Ramos (cell line): ENCODE measurements around the gene SLC38A8.

Experiments
- in situ Hi-C: fragments of 300-500 bp; cut with MboI; formaldehyde crosslinking; loops from one replicate; pipeline ENCODE4 v1.14.3; 2022; ENCODE audit warnings: low sequenced_read_pairs; ENCODE audit not compliant: unreplicated experiment

Gene SLC38A8

GRCh38 chr16:84034516-84034915 lies 8.1 kb downstream of the SLC38A8 start:
- in situ Hi-C loops: no loop called here

DNA sequence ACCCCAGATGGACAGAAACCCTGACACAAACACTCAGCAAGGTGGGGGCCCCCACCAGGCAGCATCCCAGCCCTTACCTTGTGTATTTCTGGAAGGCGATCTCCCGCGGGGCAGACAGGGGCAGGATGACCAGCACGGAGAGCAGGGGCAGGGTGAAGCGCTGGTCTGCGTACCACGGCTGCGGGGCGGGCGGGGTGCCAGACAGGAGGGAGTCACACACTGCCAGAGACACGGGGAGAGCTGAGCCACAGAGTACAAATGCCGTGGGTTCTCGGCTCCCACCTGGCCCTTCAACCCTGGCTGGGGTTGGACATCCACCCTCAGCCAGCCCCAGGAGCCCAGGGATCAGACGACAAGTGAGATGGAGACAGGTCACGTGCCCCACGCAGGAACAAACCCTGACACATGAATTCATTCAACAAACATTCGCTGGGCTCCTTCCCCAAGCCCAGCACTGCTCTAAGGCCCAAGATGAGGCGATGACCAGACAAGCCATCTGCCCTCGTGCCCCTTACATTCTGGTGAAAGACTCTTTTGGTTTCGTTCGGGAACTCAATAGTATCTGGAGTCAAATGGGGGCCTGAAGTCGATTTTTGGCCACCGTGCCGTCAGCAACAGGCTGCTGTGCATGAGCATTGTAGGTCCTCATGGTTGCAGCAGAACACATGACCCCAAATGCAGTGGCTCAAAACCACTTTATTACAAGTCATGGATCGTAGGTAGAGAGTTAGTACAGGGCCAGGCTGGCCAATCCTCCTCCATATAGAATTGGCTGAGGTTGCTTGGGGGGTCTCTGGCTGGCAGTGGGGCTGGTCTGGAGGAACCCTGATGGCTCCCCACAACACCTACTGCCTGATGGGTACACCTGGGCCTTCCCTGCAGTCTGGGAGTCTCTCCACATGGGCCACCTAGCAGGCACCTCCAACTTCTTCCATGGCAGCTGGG lies 9.1 kb downstream of the SLC38A8 start:
- in situ Hi-C loops: no loop called here

DNA sequence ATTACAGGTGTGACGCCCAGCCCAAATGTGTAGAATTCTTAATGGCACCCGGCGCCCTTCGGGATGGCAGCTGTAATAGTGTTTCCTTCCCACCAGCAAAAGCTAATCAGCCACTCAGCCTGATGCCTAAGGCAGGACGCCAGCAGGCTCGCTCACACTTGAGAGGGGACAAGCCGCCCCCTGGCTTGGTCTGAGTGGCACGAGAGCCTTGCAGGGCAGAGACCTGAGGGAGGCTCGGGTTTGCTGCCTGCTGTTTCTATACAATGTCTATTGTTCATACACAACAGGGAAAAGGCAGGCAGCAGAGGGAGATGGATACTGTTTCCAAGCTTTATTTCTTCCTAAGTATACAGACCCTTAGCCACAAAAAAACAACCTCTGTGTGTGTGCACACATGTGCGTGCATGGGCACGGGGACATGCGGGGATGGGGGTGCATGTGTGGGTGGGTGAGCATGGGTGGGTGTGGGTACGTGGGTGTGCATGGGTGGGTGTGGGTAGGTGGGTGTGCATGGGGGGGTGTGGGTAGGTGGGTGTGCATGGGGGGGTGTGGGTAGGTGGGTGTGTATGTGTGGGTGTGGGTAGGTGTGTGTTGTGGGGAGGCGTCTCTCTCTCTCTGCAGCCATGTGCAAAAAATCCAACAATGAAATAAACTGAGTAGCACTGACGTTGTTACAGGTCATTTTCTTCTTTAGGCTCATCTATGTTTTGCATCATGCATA lies 10.0 kb downstream of the SLC38A8 start:
- in situ Hi-C loops: no loop called here

- in situ Hi-C loops: no loop called here
These were observed 11.0 kb downstream of the SLC38A8 start for GRCh38 chr16:84031556-84031955.

GRCh38 chr16:84029297-84030047 lies 13.1 kb downstream of the SLC38A8 start:
- in situ Hi-C loops: no loop called here

DNA sequence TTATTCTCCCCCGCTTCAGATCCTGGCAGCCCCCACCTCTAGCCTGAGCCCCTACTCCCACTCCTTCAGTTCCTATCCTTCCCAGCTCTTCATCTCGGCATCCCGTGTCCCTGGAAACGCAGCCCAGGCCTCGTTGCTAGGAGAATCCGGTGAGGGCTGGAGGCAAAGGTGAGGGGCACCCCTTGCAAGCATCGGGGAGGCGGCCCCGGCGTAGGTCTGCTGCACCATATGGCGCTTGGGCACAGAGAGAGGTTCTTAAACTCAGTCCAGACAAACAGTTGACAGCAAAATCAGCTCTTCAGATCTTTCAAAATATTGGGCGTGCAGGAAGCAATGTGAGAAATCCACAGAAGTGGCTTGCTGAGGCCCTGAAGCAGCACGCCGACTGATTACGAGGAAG lies 15.0 kb downstream of the SLC38A8 start:
- in situ Hi-C loops: no loop called here

GRCh38 chr16:84026606-84027005 lies 16.0 kb downstream of the SLC38A8 start:
- in situ Hi-C loops: no loop called here

DNA sequence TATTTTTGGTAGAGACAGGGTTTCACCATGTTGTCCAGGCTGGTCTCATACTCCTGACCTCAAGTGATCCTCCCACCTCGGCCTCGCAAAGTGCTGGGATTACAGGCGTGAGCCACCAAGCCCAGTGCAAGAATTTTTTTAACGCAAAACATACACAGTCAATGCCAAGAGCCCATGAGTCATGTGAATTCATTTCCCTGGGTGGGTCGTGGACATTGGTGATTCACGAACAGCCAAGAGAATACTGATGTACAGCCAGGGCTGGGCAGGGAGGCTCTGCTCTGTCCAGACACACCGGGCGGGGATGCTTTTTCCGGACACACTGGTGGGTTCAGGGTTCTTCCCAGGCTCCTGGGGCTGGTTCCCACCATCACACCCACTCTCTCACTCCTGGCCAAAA lies 17.7 kb downstream of the SLC38A8 start:
- in situ Hi-C loops: no loop called here

DNA sequence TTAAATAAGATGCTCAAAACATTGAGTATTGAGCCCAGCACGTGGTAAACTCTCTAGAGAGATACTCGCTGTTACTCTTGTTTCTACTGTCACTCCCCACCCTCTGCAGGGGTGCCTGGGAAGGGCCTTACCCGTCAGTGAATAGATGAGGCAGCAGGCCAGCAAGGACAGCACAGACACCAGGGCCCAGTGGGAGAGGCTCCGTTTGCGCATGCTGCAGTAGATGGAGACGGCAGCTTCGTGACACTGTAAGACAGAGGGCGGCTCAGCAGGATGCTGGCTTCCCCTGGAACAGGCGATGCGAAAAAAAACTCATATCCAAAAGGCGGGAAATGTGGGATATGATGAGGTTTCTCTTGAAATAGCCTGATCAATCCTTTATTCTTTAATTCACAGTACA lies 20.0 kb downstream of the SLC38A8 start:
- in situ Hi-C loops: no loop called here

GRCh38 chr16:84021488-84021887 lies 21.1 kb downstream of the SLC38A8 start:
- in situ Hi-C loops: no loop called here

- in situ Hi-C loops: no loop called here
These were observed 22.2 kb downstream of the SLC38A8 start for GRCh38 chr16:84020353-84020752.

DNA sequence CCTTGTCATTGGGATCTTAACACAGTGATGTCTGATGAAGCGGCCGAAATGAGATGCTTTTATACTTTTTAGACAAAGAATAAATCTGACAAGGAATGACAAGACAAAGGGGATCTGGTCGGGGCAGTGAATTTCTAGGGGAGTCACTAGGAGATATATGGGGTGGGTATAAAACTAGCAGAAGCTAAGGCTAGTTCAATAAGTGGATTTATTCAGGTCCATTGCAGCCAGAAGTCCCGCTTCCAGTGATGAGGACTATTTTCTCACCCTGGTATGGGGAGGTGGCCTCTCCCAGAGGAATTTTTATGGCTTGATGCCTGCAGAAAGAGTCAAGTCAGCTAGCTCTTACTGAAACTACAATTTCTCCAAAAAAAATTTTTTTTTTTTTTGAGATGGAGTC lies 23.9 kb downstream of the SLC38A8 start:
- in situ Hi-C loops: no loop called here

DNA sequence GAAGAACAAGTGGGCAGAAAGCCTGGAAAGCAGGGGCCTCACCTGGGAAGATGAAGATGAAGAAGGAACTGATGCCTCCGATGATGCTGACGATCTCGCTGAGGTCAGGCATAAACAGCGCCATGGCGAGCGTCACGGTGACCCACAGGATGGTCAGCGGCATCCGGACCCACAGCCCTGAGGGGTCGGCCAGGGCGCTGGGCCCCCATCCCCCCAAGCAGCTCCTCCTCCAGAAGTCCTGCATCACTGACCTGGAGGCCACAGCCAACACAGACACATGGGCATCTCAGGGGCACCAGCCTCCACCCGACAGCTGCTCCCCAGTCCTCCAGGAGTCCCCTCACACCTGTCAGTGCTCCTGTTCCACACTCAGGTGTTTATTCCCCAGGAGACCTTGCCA lies 26.1 kb downstream of the SLC38A8 start:
- in situ Hi-C loops: no loop called here

- in situ Hi-C loops: no loop called here
These were observed 27.2 kb downstream of the SLC38A8 start for GRCh38 chr16:84015399-84015798.

GRCh38 chr16:84014570-84015327 lies 27.8 kb downstream of the SLC38A8 start:
- in situ Hi-C loops: no loop called here

- in situ Hi-C loops: no loop called here
These were observed 28.6 kb downstream of the SLC38A8 start for GRCh38 chr16:84013787-84014569.

DNA sequence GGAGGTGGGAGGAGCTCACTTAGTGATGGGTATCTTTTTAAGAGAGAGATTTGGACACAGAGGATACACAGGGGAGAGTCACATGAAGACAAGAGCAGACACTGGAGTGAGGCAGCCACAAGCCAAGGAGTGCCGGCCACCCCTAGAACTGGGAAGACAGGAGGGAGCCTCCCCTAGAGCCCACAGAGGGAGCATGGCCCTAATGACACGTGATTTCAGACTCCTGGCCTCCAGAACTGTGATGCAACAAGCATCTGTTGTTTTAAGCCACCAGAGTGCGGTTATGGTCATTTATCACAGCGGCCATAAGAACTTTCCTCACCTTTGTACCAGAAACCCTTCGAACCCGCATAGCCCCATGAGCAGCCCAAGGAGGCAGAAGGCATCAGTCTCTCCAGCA lies 33.3 kb downstream of the SLC38A8 start:
- in situ Hi-C loops: no loop called here

DNA sequence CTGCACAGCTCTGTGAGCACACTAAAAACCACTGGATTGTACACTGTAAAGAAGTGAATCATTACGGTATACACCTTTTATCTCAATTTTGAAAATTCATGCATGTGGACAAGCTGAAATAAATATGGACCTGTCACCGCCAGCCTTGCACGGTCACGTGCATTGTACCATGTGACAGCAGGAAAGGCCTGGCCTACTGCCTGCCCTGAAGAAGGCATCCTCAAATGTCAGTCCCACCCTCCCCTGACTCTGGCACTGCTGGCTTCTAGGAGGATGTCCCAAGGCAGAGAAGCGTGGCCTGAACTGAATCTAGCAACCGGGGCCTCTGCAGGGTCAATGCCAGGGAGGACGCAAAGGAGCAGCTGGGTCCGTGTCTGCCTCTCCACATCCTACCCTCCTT lies 34.6 kb downstream of the SLC38A8 start:
- in situ Hi-C loops: no loop called here

GRCh38 chr16:84007520-84007919 lies 35.1 kb downstream of the SLC38A8 start:
- in situ Hi-C loops: no loop called here
